Stimulated activated effector memory CD8-positive, alpha-beta T cell treated with anti-CD3 and anti-CD28 coated beads, Interleukin-12 subunit alpha, Interleukin-12 subunit beta, amount 100 ng/mL, for 72 hours (primary cell): Measurements from ENCODE around the gene CCSER2.

Source experiments
- ATAC-seq: fragments of 150-1000 bp; cut with Tn5 transposase; 2 replicates; pipeline ENCODE4 v1.10.0; 2021
- DNase-seq, 2 donors: peaks; one replicate each; pipeline ENCODE4 v3.0.0; 2021 to 2022; ENCODE audit warnings: low spot score in 2 of 2
- H3K27ac Mint-ChIP-seq: one replicate; pipeline ENCODE4 v1.8.0; 2022; ENCODE audit warnings: mild to moderate bottlenecking, mixed read lengths
- H3K36me3 Mint-ChIP-seq: one replicate; pipeline ENCODE4 v1.8.0; 2022; ENCODE audit warnings: mild to moderate bottlenecking, mixed read lengths
- H3K4me1 Mint-ChIP-seq: one replicate; pipeline ENCODE4 v1.8.0; 2022; ENCODE audit warnings: mixed read lengths
- H3K4me3 Mint-ChIP-seq: one replicate; pipeline ENCODE4 v1.8.0; 2022; ENCODE audit warnings: mild to moderate bottlenecking, mixed read lengths
- H3K9me3 Mint-ChIP-seq: one replicate; pipeline ENCODE4 v1.8.0; 2022; ENCODE audit warnings: mixed read lengths

The CCSER2 gene

GRCh38 chr10:84562592-84562991 lies 234.2 kb downstream of the CCSER2 start:
- Mint-ChIP-seq H3K9me3 (no peaks in the 10 kb centered on the region), H3K4me1 (no peaks in the 10 kb centered on the region), H3K36me3 (no peaks in the 10 kb centered on the region), H3K4me3 (no peak overlapping the region), H3K27ac (no peak overlapping the region)
- DNase-seq (no peak), ATAC-seq (no peak)

GRCh38 chr10:84563355-84563754 lies 235.0 kb downstream of the CCSER2 start:
- ATAC-seq (no peak), DNase-seq (no peak)
- H3K36me3 Mint-ChIP-seq = no peaks in the 10 kb centered on the region
- H3K9me3 Mint-ChIP-seq = no peaks in the 10 kb centered on the region
- no peaks in the 10 kb centered on the region for H3K4me1 Mint-ChIP-seq
- H3K4me3 Mint-ChIP-seq = no peak overlapping the region
- H3K27ac Mint-ChIP-seq = no peak overlapping the region

- Mint-ChIP-seq H3K27ac (no peak overlapping the region), H3K36me3 (no peaks in the 10 kb centered on the region), H3K9me3 (no peaks in the 10 kb centered on the region), H3K4me1 (no peaks in the 10 kb centered on the region), H3K4me3 (no peak overlapping the region)
- DNase-seq = no peak
- ATAC-seq = no peak
Observed at GRCh38 chr10:84563868-84564267, 235.5 kb downstream of the CCSER2 start.

GRCh38 chr10:84565881-84566582 lies 237.6 kb downstream of the CCSER2 start:
- ATAC-seq = no peak
- Mint-ChIP-seq H3K9me3 (no peaks in the 10 kb centered on the region), H3K27ac (no peak overlapping the region), H3K4me1 (no peaks in the 10 kb centered on the region), H3K4me3 (no peak overlapping the region), H3K36me3 (no peaks in the 10 kb centered on the region)
- no peak for DNase-seq

- no peaks in the 10 kb centered on the region for H3K36me3 Mint-ChIP-seq
- DNase-seq (no peak), ATAC-seq (no peak)
- no peak overlapping the region for H3K4me3 Mint-ChIP-seq
- no peaks in the 10 kb centered on the region for H3K9me3 Mint-ChIP-seq
- no peak overlapping the region for H3K27ac Mint-ChIP-seq
- H3K4me1 Mint-ChIP-seq = no peaks in the 10 kb centered on the region
Observed at GRCh38 chr10:84567133-84567532, 238.7 kb downstream of the CCSER2 start.
